Ishikawa (cell line): ENCODE data around the gene MYBL2.

Experiments used
- CEBPB ChIP-seq: IDR thresholded peaks from 2 replicates; pipeline ENCODE4 v1.6.1; 2012
- CREB1 ChIP-seq: IDR thresholded peaks from 2 replicates; pipeline ENCODE4 v1.6.1; 2012; ENCODE audit warnings: low read depth
- EGR1 ChIP-seq: IDR thresholded peaks from 2 replicates; pipeline ENCODE4 v1.6.1; 2012
- EP300 ChIP-seq: IDR thresholded peaks from 2 replicates; pipeline ENCODE4 v1.6.1; 2012; ENCODE audit warnings: borderline replicate concordance
- FOXM1 ChIP-seq: IDR thresholded peaks from 2 replicates; pipeline ENCODE4 v1.6.1; 2012; ENCODE audit warnings: low read depth, borderline replicate concordance
- MAX ChIP-seq: IDR thresholded peaks from 2 replicates; pipeline ENCODE4 v1.6.1; 2012
- NFIC ChIP-seq: IDR thresholded peaks from 2 replicates; pipeline ENCODE4 v1.6.1; 2012
- RAD21 ChIP-seq: IDR thresholded peaks from 2 replicates; pipeline ENCODE4 v1.6.1; 2012; ENCODE audit warnings: low read depth
- REST ChIP-seq: IDR thresholded peaks from 2 replicates; pipeline ENCODE4 v1.6.1; 2012; ENCODE audit warnings: low read depth, mild to moderate bottlenecking
- TAF1 ChIP-seq: IDR thresholded peaks from 2 replicates; pipeline ENCODE4 v1.6.1; 2012; ENCODE audit warnings: low read depth, mild to moderate bottlenecking
- TCF12 ChIP-seq: IDR thresholded peaks from 2 replicates; pipeline ENCODE4 v1.6.1; 2012; ENCODE audit warnings: low read depth
- TEAD4 ChIP-seq: IDR thresholded peaks from 2 replicates; pipeline ENCODE4 v1.6.1; 2012
- USF1 ChIP-seq: IDR thresholded peaks from 2 replicates; pipeline ENCODE4 v1.6.1; 2012
- YY1 ChIP-seq: IDR thresholded peaks from 2 replicates; pipeline ENCODE4 v1.6.1; 2012; ENCODE audit warnings: low read depth
- ZBTB7A ChIP-seq: IDR thresholded peaks from 2 replicates; pipeline ENCODE4 v1.6.1; 2012; ENCODE audit warnings: low read depth

MYBL2 gene

GRCh38 chr20:43752561-43753301 lies 85.8 kb downstream of the MYBL2 start:
- TF ChIP-seq USF1, result no peak
- TF ChIP-seq YY1, result no peak
- TF ChIP-seq ZBTB7A, result no peak
- no peak for TF ChIP-seq TEAD4
- no peak for TF ChIP-seq NFIC
- no peak for TF ChIP-seq CREB1
- TF ChIP-seq REST, result no peak
- no peak for TF ChIP-seq TCF12
- no peak for TF ChIP-seq MAX
- no peak for TF ChIP-seq EGR1

- no peak for TF ChIP-seq TAF1
- no peak for TF ChIP-seq NFIC
- no peak for TF ChIP-seq CREB1
- no peak for TF ChIP-seq EP300
- TF ChIP-seq ZBTB7A, result no peak
- TF ChIP-seq TEAD4, result no peak
- no peak for TF ChIP-seq TCF12
- no peak for TF ChIP-seq EGR1
- no peak for TF ChIP-seq USF1
- no peak for TF ChIP-seq MAX
- no peak for TF ChIP-seq YY1
- no peak for TF ChIP-seq RAD21
- TF ChIP-seq CEBPB, result no peak
- TF ChIP-seq FOXM1, result no peak
- no peak for TF ChIP-seq REST
Observed at GRCh38 chr20:43755390-43755789, 88.5 kb downstream of the MYBL2 start.

- no peak for TF ChIP-seq ZBTB7A
- no peak for TF ChIP-seq CEBPB
- no peak for TF ChIP-seq TAF1
Observed at GRCh38 chr20:43755851-43756250, 88.9 kb downstream of the MYBL2 start.

- TF ChIP-seq CREB1 (no peak), ZBTB7A (no peak), EP300 (no peak), YY1 (no peak), REST (no peak), USF1 (no peak), RAD21 (no peak), TAF1 (no peak), TEAD4 (no peak), CEBPB (no peak)
Observed at GRCh38 chr20:43761386-43762340, 94.7 kb downstream of the MYBL2 start.
